OCI-LY1 (cell line): ENCODE data around the gene DCDC1.
A peak's percentile ranks its signal among the peaks of the same experiment; 100 is the strongest.

Experiments used
- H2AFZ ChIP-seq: fragments of 200-600 bp; sonication (generic), shearing (Covaris generic); 2 replicates; pipeline ENCODE4 v1.6.0; 2014; ENCODE audit warnings: antibody characterized with exemption, mild to moderate bottlenecking, low read length
- H3F3A ChIP-seq: fragments of 200-600 bp; sonication (generic), shearing (Covaris generic); 2 replicates; pipeline ENCODE4 v1.6.0; 2014; ENCODE audit warnings: mild to moderate bottlenecking, antibody characterized with exemption, low read length, moderate library complexity; ENCODE audit not compliant: insufficient read depth
- H3K27ac ChIP-seq: fragments of 200-600 bp; sonication (generic); 2 replicates; pipeline ENCODE4 v1.5.1; 2014; ENCODE audit warnings: low read length, mixed run types, mild to moderate bottlenecking, low read depth; ENCODE audit not compliant: poor library complexity, severe bottlenecking
- H3K27me3 ChIP-seq: fragments of 200-600 bp; sonication (generic); 2 replicates; pipeline ENCODE4 v1.6.0; 2014; ENCODE audit warnings: antibody characterized with exemption, mild to moderate bottlenecking, low read length, moderate library complexity; ENCODE audit not compliant: insufficient read depth
- H3K36me3 ChIP-seq: fragments of 200-600 bp; sonication (generic); 2 replicates; pipeline ENCODE4 v1.6.1; 2014; ENCODE audit warnings: mild to moderate bottlenecking, antibody characterized with exemption, low read length, moderate library complexity, mixed read lengths; ENCODE audit not compliant: insufficient read depth
- H3K4me1 ChIP-seq: fragments of 200-600 bp; sonication (generic); 2 replicates; pipeline ENCODE4 v1.5.1; 2014; ENCODE audit warnings: mild to moderate bottlenecking, low read length, moderate library complexity; ENCODE audit not compliant: insufficient read depth, severe bottlenecking
- H3K4me2 ChIP-seq: fragments of 200-600 bp; sonication (generic), shearing (Covaris generic); 2 replicates; pipeline ENCODE4 v1.6.1; 2014; ENCODE audit warnings: low read length
- H3K4me3 ChIP-seq: fragments of 200-600 bp; sonication (generic); 2 replicates; pipeline ENCODE4 v1.5.1; 2014; ENCODE audit warnings: low read length, low read depth, mild to moderate bottlenecking, mixed read lengths; ENCODE audit not compliant: poor library complexity, severe bottlenecking
- H3K79me2 ChIP-seq: fragments of 200-600 bp; shearing (Covaris generic); 2 replicates; pipeline ENCODE4 v1.6.1; 2016; ENCODE audit warnings: mixed run types, low read length, mixed read lengths; ENCODE audit not compliant: insufficient read depth
- H3K9ac ChIP-seq: fragments of 200-600 bp; sonication (generic), shearing (Covaris generic); 2 replicates; pipeline ENCODE4 v1.6.1; 2014; ENCODE audit warnings: mild to moderate bottlenecking, low read length, mixed read lengths
- H3K9me2 ChIP-seq: fragments of 200-600 bp; sonication (generic), shearing (Covaris generic); 2 replicates; pipeline ENCODE4 v1.6.1; 2014; ENCODE audit warnings: low read depth, mild to moderate bottlenecking, low read length, mixed read lengths
- H3K9me3 ChIP-seq: fragments of 200-600 bp; shearing (Covaris generic); 2 replicates; pipeline ENCODE4 v1.6.1; 2014; ENCODE audit warnings: low read length, mixed read lengths
- H4K20me1 ChIP-seq: fragments of 200-600 bp; sonication (generic), shearing (Covaris generic); 2 replicates; pipeline ENCODE4 v1.6.0; 2016; ENCODE audit warnings: mild to moderate bottlenecking, low read length; ENCODE audit not compliant: insufficient read depth
- CTCF ChIP-seq: fragments of 200-600 bp; sonication (generic), shearing (Covaris generic); IDR thresholded peaks from 2 replicates; pipeline ENCODE4 v1.5.1; 2017; ENCODE audit warnings: mild to moderate bottlenecking, antibody characterized with exemption, low read length, moderate library complexity, mixed read lengths
- EZH2 ChIP-seq: fragments of 200-600 bp; sonication (generic), shearing (Covaris generic); IDR thresholded peaks from 2 replicates; pipeline ENCODE4 v1.8.0; 2017; ENCODE audit warnings: borderline replicate concordance, mixed run types, mild to moderate bottlenecking, antibody characterized with exemption, low read length, moderate library complexity, mixed read lengths

Gene DCDC1

DNA sequence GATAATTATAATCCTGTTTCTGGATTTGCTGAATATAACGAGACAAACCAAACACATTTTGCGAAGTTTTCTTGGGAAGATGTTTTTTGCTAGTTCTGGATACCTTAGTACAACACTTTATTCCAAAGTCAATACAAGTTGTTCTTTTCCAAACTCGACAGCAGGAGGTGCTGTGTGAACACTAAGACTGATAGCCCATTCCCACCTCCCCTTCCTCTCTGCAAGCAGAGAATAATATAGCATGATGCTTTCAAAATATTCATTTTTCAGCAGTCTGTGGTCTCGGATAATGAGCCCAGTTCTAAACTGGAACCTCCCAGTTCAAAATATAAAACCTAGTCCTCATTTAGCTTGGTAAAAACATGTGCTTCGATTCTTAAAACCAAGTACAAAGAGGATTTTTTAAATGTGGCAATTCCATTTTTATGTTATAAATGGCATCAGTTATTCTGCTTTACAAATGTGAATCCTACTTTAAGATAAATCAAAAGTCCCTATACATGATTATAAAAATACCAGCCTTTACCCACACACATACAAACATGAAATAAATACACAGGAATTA lies 129.1 kb downstream of the DCDC1 start:
- Histone ChIP-seq H3K4me1 (no peaks in the 10 kb centered on the region), H3F3A (no peaks in the 10 kb centered on the region), H3K79me2 (no peaks in the 10 kb centered on the region), H3K9me3 (no peaks in the 10 kb centered on the region), H3K4me2 (no peak overlapping the region), H3K9ac (no peak overlapping the region), H3K4me3 (no peak overlapping the region), H4K20me1 (no peaks in the 10 kb centered on the region), H3K36me3 (no peaks in the 10 kb centered on the region), H3K27me3 (no peaks in the 10 kb centered on the region), H2AFZ (no peak overlapping the region), H3K9me2 (no peaks in the 10 kb centered on the region), H3K27ac (no peak overlapping the region)
- TF ChIP-seq EZH2 (no peak), CTCF (peak; percentile 69)

DNA sequence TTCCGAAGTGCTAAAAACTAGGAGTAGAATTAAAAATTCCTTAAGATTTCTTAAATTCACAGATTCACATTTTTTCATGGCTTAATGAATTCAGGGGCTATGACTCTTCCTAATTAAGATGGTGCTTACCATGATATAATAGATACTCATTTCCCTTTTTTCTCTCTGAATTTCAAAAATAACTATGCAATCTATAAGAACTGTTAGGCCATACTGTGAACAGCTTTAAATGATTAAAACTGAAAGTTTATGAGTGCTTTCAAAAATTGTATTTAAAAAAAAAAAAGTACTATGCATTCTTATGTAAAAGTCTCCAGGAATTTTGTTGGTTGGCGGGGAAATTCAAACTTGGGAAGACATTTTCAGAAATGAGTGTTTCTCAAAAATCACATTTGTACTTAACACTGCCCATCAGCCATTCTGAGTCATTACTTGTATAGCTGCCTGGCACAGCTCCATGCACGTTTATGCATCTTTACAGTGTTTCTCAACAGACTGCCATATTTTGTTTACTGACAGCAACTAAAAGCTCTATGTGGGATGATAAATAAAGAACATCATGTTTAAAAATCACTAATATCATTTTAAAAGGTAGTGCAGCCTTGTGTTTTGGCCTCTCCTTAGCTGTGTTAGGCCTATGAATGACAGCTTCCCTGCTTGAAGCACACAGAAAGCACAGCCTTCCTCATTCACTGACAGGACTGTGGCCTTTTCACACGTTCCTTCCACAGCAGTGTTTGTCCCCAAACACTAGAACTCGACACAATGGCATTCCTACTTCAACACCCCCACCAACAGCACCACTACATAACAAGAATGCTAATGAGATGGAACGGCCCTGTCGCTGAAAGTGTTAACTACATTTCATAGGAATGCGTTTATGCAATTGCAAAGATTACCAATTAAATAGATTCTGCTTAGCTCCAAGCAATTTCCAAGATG lies 131.4 kb downstream of the DCDC1 start:
- Histone ChIP-seq H4K20me1 (no peaks in the 10 kb centered on the region), H3K9ac (no peak overlapping the region), H3K4me3 (no peak overlapping the region), H3K9me3 (no peaks in the 10 kb centered on the region), H3K27me3 (no peaks in the 10 kb centered on the region), H3F3A (no peaks in the 10 kb centered on the region), H3K27ac (no peak overlapping the region), H3K4me1 (no peaks in the 10 kb centered on the region), H3K79me2 (no peaks in the 10 kb centered on the region), H2AFZ (no peak overlapping the region), H3K9me2 (no peaks in the 10 kb centered on the region), H3K36me3 (no peaks in the 10 kb centered on the region), H3K4me2 (no peak overlapping the region)
- TF ChIP-seq CTCF (no peak), EZH2 (no peak)

GRCh38 chr11:31236143-31236542 lies 133.4 kb downstream of the DCDC1 start:
- H3K9ac ChIP-seq, result no peak overlapping the region
- no peaks in the 10 kb centered on the region for H3K9me3 ChIP-seq
- H3K79me2 ChIP-seq, result no peaks in the 10 kb centered on the region
- H4K20me1 ChIP-seq, result no peaks in the 10 kb centered on the region
- no peaks in the 10 kb centered on the region for H3K36me3 ChIP-seq
- H3K27ac ChIP-seq, result no peak overlapping the region
- no peak overlapping the region for H3K4me2 ChIP-seq
- no peaks in the 10 kb centered on the region for H3K4me1 ChIP-seq
- H3K9me2 ChIP-seq, result no peaks in the 10 kb centered on the region
- no peaks in the 10 kb centered on the region for H3F3A ChIP-seq
- TF ChIP-seq CTCF (peak; percentile 50; the same call in 1 of the 2 replicates), EZH2 (no peak)
- no peaks in the 10 kb centered on the region for H3K27me3 ChIP-seq
- H2AFZ ChIP-seq, result no peak overlapping the region
- H3K4me3 ChIP-seq, result no peak overlapping the region
